Stimulated activated CD4-positive, alpha-beta T cell treated with anti-CD3 and anti-CD28 coated beads, TNF-alpha, amount 100 ng/mL, for 48 hours (primary cell): ENCODE results near the gene CDC7.
"Not testable (repeated sequence)": the region's sequence is repeated elsewhere in the genome, so short reads cannot be mapped to it uniquely, and the experiment has no call there.

ENCODE experiments used
- DNase-seq, 3 donors: peaks; one replicate each; pipeline ENCODE4 v3.0.0-alpha.2; 2020; ENCODE audit warnings: low read depth in 3 of 3

CDC7 gene

GRCh38 chr1:91500756-91501522, at the start of gene CDC7:
CDC7 (plus strand) TSS chr1:91500851; CDS start chr1:91501717, 866 bp downstream.
- peak; percentile 79 to 84 (median 80) for DNase-seq

- DNase-seq, result no peak
Measured at GRCh38 chr1:91454136-91454535, 46.5 kb upstream of the CDC7 start.

GRCh38 chr1:91455334-91455733, 45.3 kb upstream of the CDC7 start:
- DNase-seq, result no peak

- no peak for DNase-seq
Measured at GRCh38 chr1:91455896-91456295, 44.8 kb upstream of the CDC7 start.

GRCh38 chr1:91465350-91465749, 35.3 kb upstream of the CDC7 start:
- not testable (repeated sequence) for DNase-seq

GRCh38 chr1:91476533-91477217, 24.0 kb upstream of the CDC7 start:
- no peak for DNase-seq

- no peak for DNase-seq
Measured at GRCh38 chr1:91487469-91487868, 13.2 kb upstream of the CDC7 start.

GRCh38 chr1:91490501-91490900, 10.2 kb upstream of the CDC7 start:
- no peak for DNase-seq

- DNase-seq, result no peak
Measured at GRCh38 chr1:91498035-91498434, 2.6 kb upstream of the CDC7 start.

GRCh38 chr1:91498498-91499245, 2.0 kb upstream of the CDC7 start:
- DNase-seq, result no peak

GRCh38 chr1:91499346-91499745, 1.3 kb upstream of the CDC7 start:
- DNase-seq, result no peak

GRCh38 chr1:91499904-91500755, 521 bp upstream of the CDC7 start:
- no peak for DNase-seq

GRCh38 chr1:91501523-91501851, 836 bp downstream of the CDC7 start:
- DNase-seq, result no peak

GRCh38 chr1:91501971-91502671, 1.5 kb downstream of the CDC7 start:
- DNase-seq, result no peak

GRCh38 chr1:91502672-91503184, 2.1 kb downstream of the CDC7 start:
- no peak for DNase-seq

- DNase-seq, result no peak
Measured at GRCh38 chr1:91503332-91503900, 2.8 kb downstream of the CDC7 start.

GRCh38 chr1:91503975-91504530, 3.4 kb downstream of the CDC7 start:
- no peak for DNase-seq

GRCh38 chr1:91505086-91505485, 4.4 kb downstream of the CDC7 start:
- no peak for DNase-seq

GRCh38 chr1:91506071-91506470, 5.4 kb downstream of the CDC7 start:
- DNase-seq, result no peak

GRCh38 chr1:91507328-91507727, 6.7 kb downstream of the CDC7 start:
- no peak for DNase-seq
